ENCODE measurements around the gene PRDM16. TPM values are rescaled to one million over a fixed set of nuclear protein-coding genes. Genes with fewer than 3 reads are reported as not detected.

PRDM16 gene
- total and polyA plus RNA-seq, 2 of the 8 experiments (the other 6 are each of a cell fraction or from before 2014, with no cell fraction given), result 0.39 to 0.43 TPM

DNA sequence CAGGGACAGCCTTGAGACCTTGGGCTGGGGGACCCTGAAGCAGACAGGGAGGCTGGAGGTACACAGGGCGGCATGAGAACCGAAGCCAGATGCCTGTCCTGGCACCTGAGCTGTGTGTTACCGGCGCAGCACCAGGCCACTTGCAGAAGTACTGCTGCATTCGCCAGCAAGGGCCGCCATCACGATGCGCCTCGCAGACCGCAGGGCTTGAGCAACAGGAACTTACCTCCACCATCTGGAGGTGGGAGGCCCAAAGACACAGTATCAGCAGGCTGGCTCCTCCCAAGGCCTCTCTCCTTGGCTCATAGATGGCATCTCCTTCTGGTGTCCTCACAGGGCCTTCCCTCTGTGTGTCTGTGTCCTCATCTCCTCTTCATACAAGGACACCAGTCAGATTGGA lies 90.1 kb downstream of the PRDM16 start:
- H3K14ac ChIP-seq (ENCODE audit: insufficient read length), result no peak overlapping the region
- no peak overlapping the region for H4K5ac ChIP-seq (ENCODE audit: insufficient read length, low read depth, low read length)
- no peak overlapping the region for H3K4ac ChIP-seq (replicated peaks; ENCODE audit: insufficient read length, low read depth, low read length)
- no peak overlapping the region for H2BK5ac ChIP-seq (ENCODE audit: low read depth, low read length)
- no peak overlapping the region for H3K23ac ChIP-seq (ENCODE audit: insufficient read length)
- H2AK5ac ChIP-seq (ENCODE audit: low read depth, low read length), result no peak overlapping the region
- WGBS, 2 experiments (ENCODE audit: extremely low coverage in 1 of 2, insufficient coverage in 1 of 2, insufficient read length in 1 of 2, insufficient replicate concordance in 2 of 2, low coverage in 1 of 2, low lambda C conversion rate in 2 of 2, missing lambda C conversion rate in 1 of 2), result 93% methylated on average over 8 of the region's 10 CpGs; no CpG with 5 or more reads in 1 of the 2 experiments
- H3K23me2 ChIP-seq (ENCODE audit: low read depth, low read length), result no peaks in the 10 kb centered on the region
- TF ChIP-seq CBX8 (IDR thresholded peaks at IDR 0.05; ENCODE audit: borderline replicate concordance, low read depth, low read length), result no peak
- no peak for TF ChIP-seq TEAD4 (IDR thresholded peaks at IDR 0.05; ENCODE audit: low read depth, low read length)
- TF ChIP-seq SIRT6 (IDR thresholded peaks at IDR 0.05; ENCODE audit: low read length), result no peak
- no peak for TF ChIP-seq SIN3A (conservative IDR thresholded peaks at IDR 0.05 in 1 of 2, IDR thresholded peaks at IDR 0.05 in 1 of 2; ENCODE audit: low read depth in 1 of 2, low read length in 2 of 2)
- no peak for TF ChIP-seq SP1 (IDR thresholded peaks at IDR 0.05; ENCODE audit: low read depth, low read length)
- no peak for TF ChIP-seq CHD2 (IDR thresholded peaks at IDR 0.05; ENCODE audit: low read length)
- no peak for TF ChIP-seq ZNF274 (IDR thresholded peaks at IDR 0.05; ENCODE audit: borderline replicate concordance, extremely low read depth, low read length)
- TF ChIP-seq ASH2L (IDR thresholded peaks at IDR 0.05; ENCODE audit: low read length), result no peak
- TF ChIP-seq, protein P1, sequence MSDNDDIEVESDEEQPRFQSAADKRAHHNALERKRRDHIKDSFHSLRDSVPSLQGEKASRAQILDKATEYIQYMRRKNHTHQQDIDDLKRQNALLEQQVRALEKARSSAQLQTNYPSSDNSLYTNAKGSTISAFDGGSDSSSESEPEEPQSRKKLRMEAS (IDR thresholded peaks at IDR 0.05), result no peak
- TF ChIP-seq CTBP2 (IDR thresholded peaks at IDR 0.05; ENCODE audit: borderline replicate concordance, insufficient read depth, insufficient read length, low read length), result no peak
- H4K8ac ChIP-seq (ENCODE audit: extremely low read depth, insufficient read depth, low read length), result no peak overlapping the region
- H3K4me2 ChIP-seq (ENCODE audit: insufficient read depth in 1 of 2, low read depth in 2 of 2, low read length in 2 of 2), result no peak overlapping the region
- no peaks in the 10 kb centered on the region for H3K4me1 ChIP-seq (replicated peaks in 1 of 4; ENCODE audit: control insufficient read depth in 3 of 4, insufficient read depth in 4 of 4, low read length in 3 of 4)
- no peaks in the 10 kb centered on the region for H3K36me3 ChIP-seq (ENCODE audit: control insufficient read depth in 2 of 4, insufficient read depth in 4 of 4, low read length in 3 of 4)
- H2BK20ac ChIP-seq (ENCODE audit: low read length), result no peak overlapping the region
- no peak overlapping the region for H2AFZ ChIP-seq (ENCODE audit: low read length)
- no peak overlapping the region for H2BK15ac ChIP-seq (ENCODE audit: low read length)
- H2BK120ac ChIP-seq (replicated peaks; ENCODE audit: low read depth, low read length), result no peak overlapping the region
- no peak overlapping the region for H3K56ac ChIP-seq (replicated peaks; ENCODE audit: insufficient read length, low read depth, low read length)
- FAIRE-seq (no peak), DNase-seq (ENCODE audit: low read depth in 1 of 2, low spot score in 2 of 2) (no peak)
- H3K9ac ChIP-seq (replicated peaks in 1 of 4; ENCODE audit: extremely low read depth in 1 of 4, low read depth in 3 of 4, low read length in 3 of 4), result no peak overlapping the region
- H4K91ac ChIP-seq (replicated peaks; ENCODE audit: insufficient read length, low read length), result no peak overlapping the region
- no peak overlapping the region for H2BK12ac ChIP-seq (ENCODE audit: low read depth, low read length)
- no peak overlapping the region for H3K18ac ChIP-seq (ENCODE audit: extremely low read depth, low read length)
- ChIA-PET POLR2A (ENCODE audit: partially characterized antibody) (no interaction called here), CTCF (ENCODE audit: partially characterized antibody) (interaction anchor here (1.0 kb wide), 1 partner anchor 23 kb away, joined by 3 read pairs; no protein-coding TSS in a partner anchor)
- no peak overlapping the region for H3K27ac ChIP-seq (ENCODE audit: low read depth, low read length)
- H3K9me3 ChIP-seq (ENCODE audit: insufficient read depth in 2 of 2, low read depth in 1 of 2, low read length in 1 of 2), result no peaks in the 10 kb centered on the region
- peaks cover 0 to 2% of the 10 kb centered on the region in 2 experiments for H4K20me1 ChIP-seq (replicated peaks in 1 of 2; ENCODE audit: control insufficient read depth in 1 of 2, insufficient read depth in 2 of 2, low read length in 2 of 2)
- H3K27me3 ChIP-seq (replicated peaks in 1 of 4; ENCODE audit: control insufficient read depth in 3 of 4, extremely low read depth in 1 of 4, insufficient read depth in 3 of 4, low read length in 3 of 4), result 0 out of 7 replicates have a peak, but pooled peaks cover 0 to 2% (median 0%) of the 10 kb centered on the region in 4 experiments
- H3K79me2 ChIP-seq (ENCODE audit: control insufficient read depth in 1 of 2, insufficient read depth in 2 of 2, low read length in 2 of 2), result no peaks in the 10 kb centered on the region
- no peaks in the 10 kb centered on the region for H3K79me1 ChIP-seq (ENCODE audit: low read depth, low read length)
- no peak overlapping the region for H3K4me3 ChIP-seq (ENCODE audit: extremely low read depth in 1 of 4, insufficient read depth in 2 of 4, low read depth in 3 of 4, low read length in 4 of 4)

Measured in H1 (cell line).